HG03095 (cell line): Measurements from ENCODE around the gene STXBP4.

Experiments
- ATAC-seq: cut with Tn5 transposase; IDR thresholded peaks from one replicate; pipeline ENCODE4 v1.9.1; 2021; ENCODE audit warnings: moderate library complexity; ENCODE audit not compliant: unreplicated experiment

Gene STXBP4

DNA sequence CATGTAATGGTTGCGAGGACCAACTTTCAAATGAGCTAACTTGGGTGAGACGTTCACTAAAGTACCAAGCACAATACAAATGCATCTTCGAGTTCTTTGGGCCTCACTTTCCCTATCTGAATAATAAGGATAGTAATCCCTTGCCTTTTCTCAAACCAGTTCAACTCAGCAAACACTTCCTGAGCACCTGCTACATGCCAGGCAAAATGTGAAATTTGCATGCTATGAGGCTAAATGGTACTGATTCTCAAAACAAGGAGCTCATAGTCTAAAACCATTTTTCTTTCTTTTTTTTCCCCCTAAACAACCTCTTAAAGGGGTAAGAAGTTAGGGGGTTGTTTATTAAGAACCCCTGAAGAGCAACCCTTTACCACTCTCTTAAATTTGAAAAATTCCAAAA lies 194.8 kb downstream of the STXBP4 start:
- ATAC-seq: no peak

DNA sequence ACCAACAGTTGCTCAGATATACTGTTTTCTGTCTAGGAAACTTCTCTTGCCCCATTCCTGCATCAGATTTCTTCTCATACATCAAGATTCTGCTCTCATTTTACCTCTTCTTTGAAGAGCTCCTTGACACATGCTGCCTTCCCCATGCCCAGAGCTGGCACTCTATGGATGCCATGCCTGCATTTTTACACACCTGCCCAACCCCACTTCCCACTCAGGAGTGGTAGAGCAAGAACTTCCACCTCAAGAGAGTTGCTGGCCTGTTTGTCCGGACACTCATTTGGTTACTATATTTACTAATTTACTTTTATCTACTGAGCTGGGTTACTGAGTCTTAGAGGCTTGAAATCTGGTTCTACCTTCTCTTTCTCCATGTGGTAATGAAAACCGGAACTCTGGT lies 197.9 kb downstream of the STXBP4 start:
- no peak for ATAC-seq

DNA sequence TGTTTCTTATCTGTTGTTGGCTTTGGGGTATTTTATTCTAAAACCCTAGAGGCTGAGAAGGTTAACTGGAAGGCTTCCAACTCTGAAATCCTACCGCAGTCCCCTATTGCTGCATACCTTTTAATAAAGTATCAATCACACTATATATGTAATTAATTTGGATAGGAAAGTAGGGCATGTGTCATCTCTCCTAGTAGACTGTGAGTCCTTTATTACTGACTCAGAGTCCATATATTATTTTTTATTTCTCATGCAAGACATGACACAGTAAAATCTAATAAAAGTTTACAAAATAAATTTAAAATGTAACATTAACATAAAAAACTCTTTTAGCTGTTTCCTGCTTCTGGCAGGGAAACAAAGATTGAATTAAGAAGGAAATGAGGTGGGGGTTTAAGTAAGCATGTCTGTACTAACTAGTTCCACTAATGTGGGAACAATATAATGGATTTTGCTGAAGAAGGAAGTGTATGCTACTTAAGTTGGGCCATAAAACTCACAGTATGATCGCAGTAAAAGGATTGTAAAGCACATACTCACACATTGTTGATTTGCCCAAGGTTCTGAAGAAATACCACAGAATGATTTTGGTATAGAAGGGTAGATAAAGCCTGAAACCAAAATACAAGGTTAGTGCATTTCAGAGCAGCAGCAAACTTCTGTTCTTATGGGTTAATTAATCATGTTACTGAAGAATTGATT lies 198.6 kb downstream of the STXBP4 start:
- ATAC-seq: no peak

DNA sequence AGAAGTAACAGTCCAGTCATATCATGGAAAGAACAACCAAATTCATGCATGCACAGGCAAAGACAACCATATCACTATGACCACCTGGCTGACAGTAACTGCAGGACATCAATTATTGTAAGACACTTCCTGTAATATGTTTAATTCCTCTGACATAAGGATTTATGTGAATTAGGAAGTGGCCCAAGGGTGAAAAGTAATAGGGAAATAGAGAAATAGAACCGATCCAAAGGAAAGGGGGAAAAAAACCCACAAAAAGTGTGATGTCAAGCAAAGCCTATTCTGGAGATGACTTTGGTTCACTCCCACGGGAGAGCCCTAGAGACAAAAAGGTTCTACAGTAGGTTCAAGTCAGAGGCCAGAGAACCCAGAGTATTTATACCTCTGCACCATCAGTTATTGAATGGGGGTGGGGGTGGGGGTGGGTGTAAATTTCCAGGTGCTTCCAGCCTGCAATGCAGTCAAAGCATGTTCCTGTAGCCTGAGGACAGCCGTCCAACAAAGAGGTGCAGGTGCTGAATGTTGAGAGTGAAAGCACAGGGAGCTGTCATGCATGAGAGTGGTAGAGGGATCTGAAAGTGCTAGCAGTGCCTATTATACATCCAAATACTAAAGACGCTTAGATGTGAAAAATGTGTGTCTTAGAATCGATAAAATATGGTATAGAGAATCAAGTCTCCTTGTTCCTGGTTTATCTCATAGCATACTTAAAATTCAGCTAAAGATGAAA lies 200.6 kb downstream of the STXBP4 start:
- peak; percentile 82 for ATAC-seq

DNA sequence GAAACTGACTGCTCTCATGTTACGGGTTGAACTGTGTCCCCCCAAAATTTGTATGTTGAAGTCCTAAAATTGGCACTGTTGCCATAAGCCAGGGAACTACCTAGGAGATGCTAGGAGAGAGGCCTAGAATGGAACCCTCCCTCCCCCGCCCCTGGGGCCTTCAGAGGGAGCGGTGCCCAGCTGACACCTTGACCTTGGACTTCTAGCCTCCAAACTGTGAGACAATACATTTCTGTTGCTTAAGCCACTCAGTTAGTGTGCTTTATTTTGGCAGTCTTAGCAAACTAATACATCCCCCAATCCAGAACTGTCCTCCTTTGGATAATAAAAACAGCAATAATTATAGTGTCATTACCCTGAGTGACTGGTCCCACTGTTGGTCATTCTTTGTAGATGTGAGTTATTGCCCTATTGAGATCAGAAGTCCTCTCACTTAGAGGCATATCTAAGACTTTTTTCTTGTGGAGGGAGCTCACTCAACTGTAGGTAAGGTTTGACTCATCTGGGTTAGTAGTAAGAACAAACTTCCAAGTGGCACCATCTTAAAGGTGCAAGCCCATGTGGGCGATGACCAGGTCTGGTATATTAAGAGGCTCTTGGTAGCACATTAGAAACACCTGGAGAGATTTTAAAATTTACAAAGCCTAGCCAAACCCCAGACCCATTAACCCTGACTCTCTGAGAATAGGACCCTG lies 203.2 kb downstream of the STXBP4 start:
- no peak for ATAC-seq

DNA sequence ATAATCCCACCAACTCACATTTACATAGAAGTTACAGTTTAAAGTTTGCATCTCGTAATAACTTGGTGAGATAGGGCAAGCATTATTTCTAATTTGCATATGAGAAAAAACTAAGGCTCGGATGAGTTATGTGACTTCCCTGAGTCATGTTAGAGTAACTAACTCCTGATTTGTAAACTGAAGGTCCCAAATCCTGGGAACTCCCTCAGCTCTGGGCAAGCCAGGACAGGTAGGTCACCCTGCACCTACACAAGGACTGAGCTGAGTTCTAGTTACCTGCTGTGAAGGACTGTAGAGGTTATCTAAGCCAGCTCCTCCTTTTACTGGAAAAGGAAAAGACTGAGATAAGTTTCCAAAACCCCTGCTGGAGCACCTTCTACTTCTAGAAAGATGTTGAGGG lies 204.0 kb downstream of the STXBP4 start:
- no peak for ATAC-seq

DNA sequence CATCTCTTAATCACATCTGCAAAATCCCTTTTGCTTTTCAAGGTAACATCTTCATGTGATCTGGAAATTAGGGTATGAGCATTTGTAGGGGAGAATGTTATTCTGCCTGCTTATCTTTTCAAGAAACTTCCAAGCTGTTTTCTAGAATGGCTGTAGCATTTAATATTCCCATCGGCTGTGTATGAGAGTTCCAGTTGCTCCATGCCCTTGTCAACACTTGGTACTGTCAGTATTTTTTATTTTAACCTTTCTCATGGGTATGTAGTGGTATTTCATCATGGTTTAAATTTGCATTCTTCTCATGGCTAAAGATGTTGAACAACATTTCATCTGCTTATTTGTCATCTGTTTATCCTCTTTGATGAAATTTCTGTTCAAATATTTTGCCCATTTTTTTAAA lies 205.6 kb downstream of the STXBP4 start:
- no peak for ATAC-seq

DNA sequence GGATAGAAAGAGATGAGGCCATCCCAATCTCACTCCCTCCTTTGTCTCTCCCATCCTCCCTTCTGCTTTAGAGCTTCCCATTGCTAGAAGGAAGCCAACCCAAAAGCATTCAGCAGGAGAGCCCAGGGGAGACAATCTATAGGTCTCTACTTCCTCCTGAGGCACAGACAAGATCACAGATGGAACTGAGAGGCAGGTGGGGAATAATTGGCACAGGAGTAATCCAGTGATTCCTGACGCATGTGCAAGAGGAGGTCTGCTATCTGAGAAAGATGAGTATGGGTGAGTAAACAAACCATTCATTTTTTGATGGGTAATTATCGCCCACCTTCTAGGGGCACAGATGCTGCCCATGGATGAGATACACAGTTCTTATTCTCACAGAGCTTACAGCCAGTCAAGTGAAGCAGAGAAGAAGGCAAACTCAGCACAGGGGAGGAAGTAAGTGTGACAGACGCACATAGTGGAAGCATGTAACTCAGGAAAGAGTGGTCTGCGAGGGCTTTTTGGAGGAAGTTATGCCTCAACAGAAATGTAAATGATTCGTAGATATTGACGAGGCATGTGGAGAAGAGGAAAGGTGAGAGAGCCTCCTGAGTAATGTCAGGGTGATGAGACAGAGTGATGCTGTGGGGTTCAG lies 207.3 kb downstream of the STXBP4 start:
- ATAC-seq: no peak

DNA sequence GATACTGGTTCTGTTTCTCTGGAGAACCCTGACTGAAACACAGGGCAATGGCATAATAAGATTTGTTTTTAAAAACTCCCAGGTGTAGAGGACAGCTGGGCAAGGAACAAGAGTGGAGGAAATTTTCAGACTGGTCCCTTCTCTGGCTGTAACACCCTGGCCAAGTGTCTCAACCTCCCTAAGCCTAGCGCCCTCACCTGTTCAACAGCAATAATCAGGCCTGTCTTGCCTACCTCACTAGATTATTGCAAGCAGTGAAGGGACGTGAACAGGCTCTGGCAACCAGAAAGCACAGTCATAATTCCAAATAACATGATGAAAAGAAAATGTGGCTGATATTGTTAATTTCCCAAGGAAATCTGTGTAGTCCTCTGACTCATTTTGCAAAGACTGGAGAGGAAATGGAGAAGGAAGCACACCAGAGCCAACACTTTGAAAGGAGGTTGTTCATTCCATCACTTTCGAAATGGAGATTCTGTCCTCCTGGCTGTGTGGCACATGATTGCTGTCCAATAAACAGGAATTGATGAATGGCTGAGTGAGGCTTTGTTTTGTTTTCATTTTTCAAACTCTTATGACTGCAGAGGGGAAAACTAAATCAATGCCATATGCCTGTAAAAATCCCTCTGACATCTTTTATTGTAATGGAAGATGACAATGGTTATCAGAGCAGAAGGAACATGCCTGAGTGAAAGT lies 208.7 kb downstream of the STXBP4 start:
- no peak for ATAC-seq

DNA sequence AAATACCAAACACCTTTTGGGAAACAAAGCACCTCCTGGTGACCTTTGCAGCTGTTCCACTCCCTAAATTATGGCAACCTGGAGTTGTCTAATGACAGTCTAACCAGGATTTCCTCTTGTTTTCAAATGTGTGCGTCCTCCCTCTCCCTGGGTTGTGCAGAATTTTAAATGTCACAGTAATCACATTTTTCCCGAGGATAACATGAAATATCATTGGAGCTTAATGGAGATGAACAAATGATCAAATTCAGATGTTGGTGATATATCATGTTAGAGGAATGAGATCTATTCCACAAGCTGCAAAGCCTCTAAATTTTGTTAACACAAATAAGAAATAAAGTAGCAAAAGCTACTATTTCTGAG lies 209.3 kb downstream of the STXBP4 start:
- no peak for ATAC-seq

DNA sequence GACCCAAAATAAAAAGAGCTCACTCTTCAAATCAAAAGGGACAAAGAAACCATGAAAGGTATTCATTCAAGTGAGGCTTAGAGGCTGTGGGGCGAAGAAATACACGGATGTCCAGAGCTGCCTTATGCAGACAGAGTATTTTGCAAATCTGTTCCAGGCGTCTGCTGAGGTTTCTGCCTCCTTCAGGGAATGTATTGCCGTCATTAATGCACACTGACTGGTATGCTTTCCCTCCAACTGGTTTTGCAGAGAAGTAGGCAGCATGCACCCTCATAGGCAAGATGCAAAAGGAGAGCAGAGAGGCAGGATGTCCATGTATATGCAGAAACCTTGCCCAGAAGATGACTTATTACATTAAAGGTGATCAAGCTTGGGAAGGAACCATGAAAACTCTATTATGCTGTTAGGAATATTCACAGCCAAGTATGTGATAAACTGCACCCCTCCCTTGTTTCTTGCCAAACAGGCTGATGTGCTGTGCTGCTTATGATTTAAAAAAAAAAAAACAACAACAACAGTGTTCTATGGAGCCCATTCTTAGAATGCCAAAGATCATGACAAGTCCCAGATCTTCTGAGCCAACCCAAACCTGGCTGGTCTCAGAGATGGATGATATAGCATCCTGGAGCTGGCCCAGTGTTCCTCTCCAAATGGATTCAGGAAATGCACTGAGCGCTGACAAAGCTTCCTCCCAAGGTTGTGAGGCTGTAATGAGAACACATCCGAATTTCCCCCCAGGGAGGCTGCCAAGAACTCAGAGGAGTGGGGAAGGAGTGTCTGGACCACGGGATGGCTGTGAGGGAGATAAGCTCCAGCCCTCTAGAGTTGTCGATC lies 218.6 kb downstream of the STXBP4 start:
- no peak for ATAC-seq

DNA sequence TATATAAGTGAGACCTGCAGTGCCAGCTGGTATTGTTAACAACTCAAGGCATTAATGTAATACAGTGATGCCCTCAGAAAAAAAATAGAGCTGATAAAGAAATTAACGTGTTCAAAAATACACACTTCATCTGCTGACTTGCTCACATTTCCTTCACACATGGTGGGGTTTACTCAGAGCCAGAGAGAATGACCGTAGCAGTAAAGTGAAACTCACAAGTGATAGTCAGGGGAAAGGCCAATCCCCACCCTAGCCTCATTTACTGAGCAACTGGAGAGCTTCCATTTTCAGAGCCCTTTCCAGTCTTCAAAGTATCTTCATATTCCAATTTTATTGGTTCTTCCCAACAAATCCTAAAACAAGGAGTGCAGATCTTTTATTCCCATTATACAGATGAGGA lies 222.2 kb downstream of the STXBP4 start:
- ATAC-seq: no peak

DNA sequence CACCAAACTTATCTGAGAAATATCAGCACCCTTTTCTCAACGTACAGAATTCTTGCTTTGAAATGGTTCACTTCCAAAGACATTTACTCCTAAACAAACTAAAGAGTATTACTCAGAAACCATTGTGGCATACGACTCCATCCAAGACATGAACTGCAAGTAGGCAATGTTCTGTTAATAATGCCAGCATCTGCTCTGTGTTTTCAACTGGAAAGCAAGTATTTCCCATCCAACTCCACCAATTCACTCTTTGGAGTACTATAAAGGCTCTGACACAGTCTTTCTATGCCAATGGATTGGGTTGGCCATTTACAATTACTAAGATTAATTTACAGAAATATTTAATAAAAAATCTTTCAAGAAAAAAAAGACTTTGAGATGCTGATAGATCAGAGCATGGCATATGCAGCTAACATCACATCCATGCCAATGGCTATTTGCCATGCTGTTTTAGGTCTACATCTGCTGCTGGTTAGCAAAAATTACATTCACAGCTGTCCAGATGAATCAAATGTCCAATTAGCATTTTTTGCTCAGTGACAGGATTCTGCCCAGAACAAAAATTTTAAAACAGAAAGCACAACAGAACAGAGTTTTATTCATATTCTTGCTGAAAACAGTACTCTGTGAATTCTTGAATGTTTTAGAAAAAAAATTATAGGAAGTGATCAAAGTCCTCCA lies 230.3 kb downstream of the STXBP4 start:
- no peak for ATAC-seq

DNA sequence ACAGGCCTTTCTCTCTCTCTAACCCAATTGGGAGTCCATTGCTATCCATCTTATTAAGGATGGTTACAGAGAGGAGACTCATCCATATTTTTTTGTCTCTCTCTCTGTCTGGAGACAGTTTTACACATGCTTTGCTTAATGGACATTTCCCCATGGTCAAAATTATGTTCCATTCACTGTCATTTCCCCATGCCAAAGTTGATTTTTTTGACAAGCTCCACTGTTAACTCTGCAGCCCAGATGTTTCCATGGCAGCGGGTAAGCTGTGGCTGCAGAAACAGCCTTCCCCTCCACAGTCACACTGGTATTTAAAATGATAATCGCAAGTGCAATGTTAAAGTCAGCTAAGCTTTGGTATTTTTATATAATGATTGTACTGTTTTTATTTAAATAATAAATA lies 232.3 kb downstream of the STXBP4 start:
- no peak for ATAC-seq

DNA sequence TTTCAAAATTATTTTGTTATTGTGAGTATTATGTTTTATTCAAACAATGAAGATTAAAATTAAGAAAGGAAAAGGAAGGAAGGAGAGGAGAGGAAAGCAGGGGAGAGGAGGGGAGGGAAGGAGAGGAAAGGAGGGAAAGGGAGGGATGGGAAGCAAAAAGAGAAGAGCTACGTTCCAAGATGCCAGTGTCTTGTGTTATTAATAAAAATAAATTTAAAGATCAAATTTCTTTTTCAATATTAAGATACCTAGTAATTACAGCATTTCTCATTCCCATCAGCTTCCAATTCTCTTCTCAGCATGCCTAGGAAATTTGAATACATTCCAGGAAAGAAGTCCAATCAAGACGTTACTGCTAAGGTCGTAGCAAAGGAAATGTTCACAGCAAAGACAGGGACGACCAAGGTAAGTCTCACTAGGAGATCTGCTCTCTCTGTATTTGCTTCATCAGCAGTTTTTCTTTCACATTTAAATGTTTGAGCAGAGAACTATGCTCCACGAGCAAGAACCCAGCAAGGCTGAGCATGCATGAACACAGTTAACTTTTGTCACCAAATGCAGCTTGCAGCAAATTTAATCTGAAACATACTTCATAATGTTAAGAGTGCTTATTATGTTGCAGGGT lies 232.9 kb downstream of the STXBP4 start:
- no peak for ATAC-seq

DNA sequence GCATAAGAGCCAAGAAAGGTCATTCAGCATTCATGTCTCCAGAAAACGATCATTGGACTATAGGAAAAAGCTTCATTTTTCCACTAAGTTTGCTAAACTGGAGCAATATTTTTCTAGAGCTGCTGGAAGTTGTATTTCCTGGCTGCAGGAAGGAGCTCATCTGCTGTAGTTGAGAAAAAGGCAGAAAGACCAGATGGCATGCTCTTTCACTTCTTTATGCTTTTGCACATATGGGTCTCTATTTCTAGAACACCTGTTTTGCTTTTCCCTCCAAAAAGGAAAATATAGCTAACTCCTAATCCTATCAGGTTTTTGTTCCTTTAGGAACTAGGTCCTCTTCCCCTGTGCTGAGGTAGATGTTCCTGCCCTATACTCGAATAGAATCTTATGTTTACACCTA lies 234.3 kb downstream of the STXBP4 start:
- no peak for ATAC-seq

DNA sequence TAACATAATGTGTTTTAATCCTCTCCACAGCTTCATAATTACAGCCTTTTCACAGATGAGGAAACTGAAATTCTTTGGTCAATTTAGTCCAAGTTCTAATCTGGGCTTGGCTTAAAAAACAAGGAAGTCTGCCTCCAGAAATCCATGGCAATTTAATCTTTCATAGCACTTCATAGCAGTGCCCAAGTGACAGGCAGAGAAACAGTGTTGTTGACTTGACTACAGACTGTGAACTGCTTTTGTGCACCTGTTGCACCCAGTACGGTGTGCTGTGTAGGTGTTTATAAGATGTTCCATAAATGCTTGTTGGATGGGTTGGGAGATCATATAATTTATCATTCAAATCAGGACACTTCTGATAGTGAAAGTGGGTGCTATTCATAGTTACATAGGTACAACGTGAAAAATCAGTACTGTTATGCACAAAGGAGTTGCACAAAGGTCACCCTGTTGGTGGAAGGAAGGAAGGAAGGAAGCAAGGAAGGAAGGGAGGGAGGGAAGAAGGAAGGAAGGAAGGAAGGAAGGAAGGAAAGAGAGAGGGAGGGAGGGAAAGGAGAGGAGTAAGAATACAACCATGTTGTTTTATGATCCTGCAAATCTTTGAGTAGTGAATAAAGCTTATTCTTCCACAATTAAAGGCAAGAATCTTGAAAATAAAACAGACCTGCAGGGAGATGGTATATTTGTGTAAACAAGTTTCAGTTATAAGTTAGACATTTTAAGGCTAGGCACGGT lies 239.7 kb downstream of the STXBP4 start:
- ATAC-seq: no peak

DNA sequence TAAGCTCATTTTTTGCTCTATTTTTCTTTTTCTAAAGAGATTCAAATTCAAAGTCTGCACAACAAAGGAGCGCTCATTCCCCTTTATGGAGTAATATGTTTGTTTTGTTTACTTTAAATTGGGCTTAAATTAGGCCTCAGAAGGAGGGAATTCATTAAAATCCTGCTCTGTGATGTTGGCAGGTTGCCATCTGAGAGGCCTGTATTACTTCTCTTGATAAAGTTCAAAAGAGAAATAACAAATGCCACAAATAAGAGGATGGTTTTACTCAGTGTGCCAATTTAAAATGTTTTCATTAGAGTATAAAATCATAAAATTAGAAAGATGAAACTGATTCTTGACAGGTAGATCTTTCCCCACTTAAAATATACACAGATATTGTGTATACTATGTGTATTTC lies 241.7 kb downstream of the STXBP4 start:
- no peak for ATAC-seq

DNA sequence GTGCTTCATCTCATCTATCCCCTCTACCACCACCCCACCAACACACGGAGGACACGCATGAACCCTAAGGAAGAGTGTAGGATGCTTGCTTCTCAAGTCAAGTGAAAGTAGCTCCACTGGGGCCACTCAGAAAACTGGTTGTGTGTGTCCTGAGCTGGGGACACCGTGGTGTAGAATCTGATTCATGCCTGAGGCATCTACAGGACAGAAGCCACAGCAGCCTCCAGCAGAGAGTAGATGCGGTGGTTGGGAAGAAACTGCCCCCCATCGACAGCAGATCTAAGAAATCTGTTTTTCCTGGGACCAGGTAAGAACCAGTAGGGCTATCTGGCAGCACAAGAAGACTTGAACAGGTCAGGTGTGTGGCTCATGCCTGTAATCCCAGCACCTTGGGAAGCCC lies 244.3 kb downstream of the STXBP4 start:
- no peak for ATAC-seq
